GM21576 (cell line): ENCODE measurements around the gene ARRB1.

ENCODE experiments used
- ATAC-seq: cut with Tn5 transposase; IDR thresholded peaks from one replicate; pipeline ENCODE4 v1.9.1; 2021; ENCODE audit warnings: mild to moderate bottlenecking, moderate library complexity; ENCODE audit not compliant: unreplicated experiment

Gene ARRB1

DNA sequence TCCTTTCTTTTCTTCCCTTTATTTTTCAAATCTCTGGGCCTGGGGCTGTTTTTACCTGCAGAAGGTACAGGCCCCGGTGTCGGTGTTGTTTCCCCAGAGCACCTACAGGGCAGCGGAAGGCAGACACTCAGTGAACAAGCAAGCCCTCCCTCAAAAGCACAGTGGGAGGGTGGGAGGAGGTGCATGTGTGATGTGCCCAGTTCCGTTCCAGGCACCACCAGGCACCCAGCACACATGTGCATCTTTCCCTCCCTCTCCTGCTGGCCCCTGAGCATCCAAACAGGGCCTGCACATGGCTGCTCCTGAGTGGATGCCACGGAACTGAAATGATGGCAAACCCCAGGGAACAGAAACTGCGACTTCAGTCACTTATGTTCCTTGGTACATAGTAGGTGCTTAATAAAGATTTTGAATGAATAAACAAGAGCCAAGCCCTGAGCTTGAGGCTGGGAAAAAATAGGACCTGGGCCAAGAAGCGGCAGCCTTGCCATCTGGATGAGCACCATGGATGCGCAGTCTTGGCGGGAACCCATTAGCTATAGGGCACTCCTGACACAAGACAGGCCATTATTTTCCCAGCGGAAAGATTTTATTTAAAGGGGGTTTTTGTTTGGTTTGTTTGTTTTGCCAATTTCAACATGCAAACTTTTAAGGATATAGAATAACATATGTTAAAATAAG is 47.8 kb downstream of the ARRB1 start:
- ATAC-seq: no peak

- no peak for ATAC-seq
Measured at GRCh38 chr11:75302371-75302770, 49.1 kb downstream of the ARRB1 start.

- ATAC-seq: no peak
Measured at GRCh38 chr11:75301601-75302345, 49.7 kb downstream of the ARRB1 start.

- ATAC-seq: no peak
Measured at GRCh38 chr11:75301131-75301530, 50.3 kb downstream of the ARRB1 start.

GRCh38 chr11:75298976-75299260 is 52.5 kb downstream of the ARRB1 start:
- ATAC-seq: no peak

- no peak for ATAC-seq
Measured at GRCh38 chr11:75298191-75298975, 53.1 kb downstream of the ARRB1 start.

DNA sequence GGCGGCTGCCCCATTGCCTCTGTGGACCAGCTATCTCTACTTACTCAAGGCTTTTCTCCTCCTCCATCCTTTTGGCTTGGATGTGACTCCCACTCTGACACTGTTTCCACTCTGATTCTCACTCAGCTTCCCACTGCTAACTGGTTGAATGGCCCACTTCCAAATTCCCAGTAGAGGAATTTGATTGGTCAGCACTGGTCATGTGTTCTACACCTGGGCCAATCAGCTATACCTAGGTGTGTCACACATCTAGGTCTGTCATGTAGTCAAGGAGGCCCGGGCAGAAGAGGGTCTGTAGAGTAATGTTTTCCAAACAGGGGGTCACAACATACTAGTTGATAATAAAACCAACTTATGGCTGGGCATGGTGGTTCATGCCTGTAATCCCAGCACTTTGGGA is 57.6 kb downstream of the ARRB1 start:
- no peak for ATAC-seq

GRCh38 chr11:75292943-75293342 is 58.5 kb downstream of the ARRB1 start:
- ATAC-seq: no peak

DNA sequence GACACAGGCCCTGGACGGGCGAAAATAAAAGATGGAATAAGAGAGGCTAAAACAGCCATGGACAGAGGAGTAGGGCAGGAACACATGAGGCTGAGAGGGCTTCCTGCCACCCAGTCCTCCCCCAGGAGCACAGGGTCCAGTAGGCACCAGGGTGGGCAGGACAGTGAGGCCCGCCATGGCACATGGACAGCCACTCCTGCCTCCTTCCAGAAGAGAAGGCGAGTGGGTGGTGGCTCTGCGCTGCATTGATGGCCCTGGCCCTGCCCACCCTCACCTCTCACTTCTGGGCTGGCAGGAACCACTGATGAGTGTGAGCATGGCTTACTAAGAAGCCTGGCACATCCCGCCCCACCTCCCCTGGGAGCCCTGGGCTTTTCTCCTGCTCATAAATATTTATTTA is 59.7 kb downstream of the ARRB1 start:
- ATAC-seq: no peak

GRCh38 chr11:75289919-75290318 is 61.5 kb downstream of the ARRB1 start:
- ATAC-seq: no peak

- no peak for ATAC-seq
Measured at GRCh38 chr11:75289511-75289760, 62.0 kb downstream of the ARRB1 start.

- ATAC-seq: no peak
Measured at GRCh38 chr11:75287579-75287978, 63.9 kb downstream of the ARRB1 start.

GRCh38 chr11:75286826-75287465 is 64.5 kb downstream of the ARRB1 start:
- no peak for ATAC-seq

GRCh38 chr11:75285776-75286360 is 65.6 kb downstream of the ARRB1 start:
- no peak for ATAC-seq

DNA sequence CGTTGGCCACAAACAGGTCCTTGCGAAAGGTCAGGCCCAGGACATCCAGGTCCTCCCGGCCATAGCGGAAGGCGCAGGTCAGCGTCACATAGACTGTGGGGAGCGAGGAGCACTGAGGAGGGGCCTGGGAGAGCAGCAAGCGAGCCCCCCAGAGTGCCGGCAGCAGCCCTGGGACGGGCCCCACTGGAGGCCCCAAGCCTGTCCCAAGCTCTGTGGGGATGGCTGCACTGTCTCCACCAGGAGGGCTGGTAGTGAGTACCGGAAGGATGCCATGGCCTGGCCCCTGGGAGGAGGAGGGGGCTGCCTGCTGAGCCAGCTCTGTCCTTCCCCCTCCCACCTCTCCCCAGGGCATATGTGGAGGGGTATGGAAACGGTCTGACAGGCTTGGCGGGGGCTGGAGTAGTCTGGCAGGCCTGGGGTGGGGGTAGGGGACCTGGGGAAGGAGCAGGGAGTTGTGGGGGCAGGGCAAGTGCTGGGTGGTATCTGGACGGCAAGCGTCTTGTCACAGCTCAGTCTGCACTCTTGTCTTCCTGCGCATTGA is 68.0 kb downstream of the ARRB1 start:
- ATAC-seq: no peak

- no peak for ATAC-seq
Measured at GRCh38 chr11:75281469-75282095, 69.9 kb downstream of the ARRB1 start.

DNA sequence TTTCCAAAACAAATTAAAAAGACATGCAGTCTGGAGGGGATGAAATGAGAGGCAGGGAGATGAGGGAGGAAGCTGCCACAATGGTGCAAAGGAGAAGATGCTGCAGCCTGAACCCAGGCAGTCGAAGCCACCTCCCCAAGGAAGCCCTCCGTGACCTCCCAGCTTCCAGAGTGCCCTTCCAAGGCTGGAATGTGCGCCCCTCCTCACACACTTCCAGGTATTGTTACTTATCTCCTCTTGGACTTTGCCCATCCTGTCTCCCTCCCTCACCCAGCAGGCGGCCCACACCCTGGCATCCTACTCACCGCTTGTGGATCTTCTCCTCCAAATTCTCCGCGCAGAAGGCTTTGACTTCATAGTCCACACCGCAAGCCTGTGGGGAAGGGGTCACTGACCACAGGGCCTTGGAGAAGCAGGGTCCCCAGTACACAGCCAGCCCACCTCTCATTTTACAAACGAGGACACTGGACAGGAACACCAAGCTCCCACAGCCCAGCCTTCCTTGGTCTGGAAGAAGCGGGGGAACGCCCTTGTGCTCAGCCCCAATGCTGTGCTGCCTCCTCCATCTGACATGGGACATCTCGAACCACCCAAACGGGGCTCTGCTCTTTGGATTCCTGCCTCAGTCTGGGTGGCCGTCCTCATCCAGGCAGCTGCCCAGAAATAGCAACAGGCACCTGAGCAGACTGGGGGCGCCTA is 70.5 kb downstream of the ARRB1 start:
- ATAC-seq: no peak

DNA sequence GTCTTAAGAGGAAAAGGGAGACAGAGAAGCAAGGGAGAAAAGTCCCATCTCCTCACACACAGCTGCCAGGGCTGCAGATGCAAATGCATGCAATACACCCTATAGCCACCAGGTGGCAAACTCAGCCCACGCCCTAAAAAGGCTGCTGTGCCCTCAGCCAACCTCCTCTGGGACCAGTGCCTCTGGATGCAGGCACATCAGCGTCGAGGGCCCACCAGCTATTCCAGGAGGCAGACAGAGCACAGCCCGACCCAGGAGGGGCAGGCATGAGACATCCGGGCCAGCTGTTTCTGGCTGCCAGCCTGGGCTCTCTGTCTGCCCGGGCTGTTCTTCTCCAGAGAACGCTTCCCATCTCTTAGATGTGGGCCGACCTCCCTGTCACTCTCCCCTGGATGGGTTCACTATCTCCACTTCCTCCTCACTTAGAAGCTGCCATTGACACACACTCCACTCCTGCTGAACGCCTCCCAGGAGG is 71.2 kb downstream of the ARRB1 start:
- no peak for ATAC-seq

DNA sequence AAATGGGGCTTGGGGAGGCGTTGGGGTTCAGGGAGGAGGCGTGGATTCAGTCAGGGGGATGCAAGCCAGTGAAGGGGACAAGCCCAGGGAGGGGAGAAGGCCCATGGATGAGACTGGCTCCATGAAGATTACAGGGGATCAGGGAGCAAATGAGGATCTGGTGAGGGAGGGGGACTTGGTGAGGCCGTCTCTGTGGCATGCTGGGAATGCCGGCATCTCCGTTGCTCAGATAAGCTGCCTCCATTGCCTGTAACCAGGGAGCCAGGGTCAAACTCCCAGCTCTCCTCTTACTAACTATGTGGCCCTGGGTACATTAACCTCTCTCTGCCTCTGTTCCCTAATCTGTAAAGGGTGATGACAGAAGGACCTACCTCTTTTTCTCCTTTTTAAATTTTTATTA is 72.2 kb downstream of the ARRB1 start:
- no peak for ATAC-seq
